Skeletal muscle tissue (tissue), 4 donors: ENCODE measurements around the gene PPP1R14D. TPM values are rescaled to one million over a fixed set of nuclear protein-coding genes. Genes with fewer than 3 reads are reported as not detected.

Source experiments
- H3K27ac ChIP-seq: one replicate; pipeline ENCODE4 v1.7.0; 2013; ENCODE audit warnings: mild to moderate bottlenecking, low read depth, low read length, inconsistent platforms
- H3K27me3 ChIP-seq, 3 donors: one replicate each; pipeline ENCODE4 v1.7.0; 2013; ENCODE audit warnings: low read length in 3 of 3; ENCODE audit not compliant: control insufficient read depth in 3 of 3, insufficient read depth in 3 of 3
- H3K36me3 ChIP-seq, 3 donors: one replicate each; pipeline ENCODE4 v1.7.0; 2013; ENCODE audit warnings: low read length in 3 of 3; ENCODE audit not compliant: control insufficient read depth in 3 of 3, insufficient read depth in 3 of 3
- H3K4me1 ChIP-seq, 3 donors: one replicate each; pipeline ENCODE4 v1.7.0; 2013; ENCODE audit warnings: low read length in 3 of 3, mild to moderate bottlenecking in 3 of 3; ENCODE audit not compliant: control insufficient read depth in 3 of 3, insufficient read depth in 3 of 3
- H3K4me3 ChIP-seq, 3 donors: one replicate each; pipeline ENCODE4 v1.7.0; 2013; ENCODE audit warnings: low read length in 3 of 3
- H3K9ac ChIP-seq, 3 donors: one replicate each; pipeline ENCODE4 v1.7.0; 2013; ENCODE audit warnings: low read length in 3 of 3, mild to moderate bottlenecking in 3 of 3, moderate library complexity in 2 of 3, low read depth in 1 of 3
- H3K9me3 ChIP-seq, 3 donors: one replicate each; pipeline ENCODE4 v1.7.0; 2013; ENCODE audit warnings: low read length in 3 of 3; ENCODE audit not compliant: control insufficient read depth in 3 of 3
- total RNA-seq: library from RNA; depleted of rRNA; stranded (reverse); fragments of >200 nt; gene quantifications from one replicate; pipeline ENCODE4 v1.2.3, GENCODE V29; 2014
- donor health status: Osteomylitis.

Gene PPP1R14D
- not detected for total RNA-seq

GRCh38 chr15:40828447-40829036, at the start of gene PPP1R14D:
Gene PPP1R14D (minus strand): TSS chr15:40828708. CDS start chr15:40828641, 67 bp downstream.
- Histone ChIP-seq H3K4me1 (no peaks in the 10 kb centered on the region), H3K36me3 (no peaks in the 10 kb centered on the region), H3K27ac (no peak within 1 kb of the TSS), H3K4me3 (no peak within 1 kb of the TSS), H3K9ac (no peak within 1 kb of the TSS), H3K27me3 (peaks cover 0 to 7% (median 5%) of the 10 kb centered on the region in 3 donors), H3K9me3 (no peaks in the 10 kb centered on the region)

- Histone ChIP-seq H3K4me3 (no peak overlapping the region), H3K9me3 (no peaks in the 10 kb centered on the region), H3K4me1 (peaks cover 6 to 8% (median 7%) of the 10 kb centered on the region in 3 donors), H3K27ac (no peak overlapping the region), H3K36me3 (no peaks in the 10 kb centered on the region), H3K27me3 (peaks cover 8 to 11% (median 11%) of the 10 kb centered on the region in 3 donors), H3K9ac (no peak overlapping the region)
Measured at GRCh38 chr15:40877694-40878093, 49.2 kb upstream of the PPP1R14D start.

GRCh38 chr15:40875991-40876730, 47.7 kb upstream of the PPP1R14D start:
- no peak overlapping the region for H3K9ac ChIP-seq
- peaks cover 10 to 18% (median 16%) of the 10 kb centered on the region in 3 donors for H3K27me3 ChIP-seq
- H3K4me3 ChIP-seq, result no peak overlapping the region
- H3K9me3 ChIP-seq, result no peaks in the 10 kb centered on the region
- peaks cover 6 to 8% (median 7%) of the 10 kb centered on the region in 3 donors for H3K4me1 ChIP-seq
- no peak overlapping the region for H3K27ac ChIP-seq
- no peaks in the 10 kb centered on the region for H3K36me3 ChIP-seq

GRCh38 chr15:40873694-40874561, 45.4 kb upstream of the PPP1R14D start, which contains the start of gene RHOV:
Gene RHOV (minus strand): TSS chr15:40874234. CDS start chr15:40874139, 95 bp downstream.
- peak within 1 kb of the TSS; percentile 24 to 66 (median 63) for H3K4me3 ChIP-seq
- H3K27ac ChIP-seq, result no peak within 1 kb of the TSS
- H3K36me3 ChIP-seq, result no peaks in the 10 kb centered on the region
- peak within 1 kb of the TSS in 2 of 3 donors; percentile 27 to 32 for H3K9ac ChIP-seq
- peaks cover 13 to 24% (median 16%) of the 10 kb centered on the region in 3 donors for H3K27me3 ChIP-seq
- H3K9me3 ChIP-seq, result no peaks in the 10 kb centered on the region
- peaks cover 6 to 8% (median 7%) of the 10 kb centered on the region in 3 donors for H3K4me1 ChIP-seq

- peak overlapping the region in 1 of 3 donors; percentile 27 for H3K9ac ChIP-seq
- peak overlapping the region; percentile 24 to 66 (median 63) for H3K4me3 ChIP-seq
- peaks cover 6 to 8% (median 7%) of the 10 kb centered on the region in 3 donors for H3K4me1 ChIP-seq
- no peak overlapping the region for H3K27ac ChIP-seq
- no peaks in the 10 kb centered on the region for H3K36me3 ChIP-seq
- H3K9me3 ChIP-seq, result no peaks in the 10 kb centered on the region
- H3K27me3 ChIP-seq, result peaks cover 13 to 24% (median 16%) of the 10 kb centered on the region in 3 donors
Measured at GRCh38 chr15:40872791-40873693, 44.5 kb upstream of the PPP1R14D start.

- no peak overlapping the region for H3K9ac ChIP-seq
- no peak overlapping the region for H3K4me3 ChIP-seq
- no peaks in the 10 kb centered on the region for H3K9me3 ChIP-seq
- H3K27me3 ChIP-seq, result peaks cover 13 to 24% (median 16%) of the 10 kb centered on the region in 3 donors
- H3K4me1 ChIP-seq, result peaks cover 6 to 8% (median 7%) of the 10 kb centered on the region in 3 donors
- H3K27ac ChIP-seq, result no peak overlapping the region
- H3K36me3 ChIP-seq, result no peaks in the 10 kb centered on the region
Measured at GRCh38 chr15:40871749-40872617, 43.5 kb upstream of the PPP1R14D start.

- no peak overlapping the region for H3K27ac ChIP-seq
- peaks cover 6 to 8% (median 7%) of the 10 kb centered on the region in 3 donors for H3K4me1 ChIP-seq
- no peaks in the 10 kb centered on the region for H3K36me3 ChIP-seq
- H3K4me3 ChIP-seq, result no peak overlapping the region
- H3K27me3 ChIP-seq, result peaks cover 13 to 24% (median 21%) of the 10 kb centered on the region in 3 donors
- no peak overlapping the region for H3K9ac ChIP-seq
- H3K9me3 ChIP-seq, result no peaks in the 10 kb centered on the region
Measured at GRCh38 chr15:40870716-40871115, 42.2 kb upstream of the PPP1R14D start.

- Histone ChIP-seq H3K9me3 (no peaks in the 10 kb centered on the region), H3K4me1 (peaks cover 6 to 8% (median 7%) of the 10 kb centered on the region in 3 donors), H3K36me3 (no peaks in the 10 kb centered on the region), H3K4me3 (no peak overlapping the region), H3K9ac (no peak overlapping the region), H3K27me3 (peaks cover 13 to 24% (median 23%) of the 10 kb centered on the region in 3 donors), H3K27ac (no peak overlapping the region)
Measured at GRCh38 chr15:40869686-40870085, 41.2 kb upstream of the PPP1R14D start.
